NB4 (cell line): ENCODE measurements around the gene LIPJ.

Experiments
- POLR2A ChIP-seq: IDR thresholded peaks from 2 replicates; pipeline ENCODE4 v1.6.1; 2011; ENCODE audit warnings: mild to moderate bottlenecking; ENCODE audit not compliant: insufficient read length; ENCODE audit errors: extremely low read depth
- TF ChIP-seq, protein P1 (sequence below): IDR thresholded peaks from 2 replicates; pipeline ENCODE4 v1.6.1; 2011; ENCODE audit warnings: low read depth, low read length
- TF ChIP-seq, protein P2 (sequence below): IDR thresholded peaks from one replicate; pipeline ENCODE4 v1.5.1; 2012; ENCODE audit warnings: low read depth, low read length

DNA sequence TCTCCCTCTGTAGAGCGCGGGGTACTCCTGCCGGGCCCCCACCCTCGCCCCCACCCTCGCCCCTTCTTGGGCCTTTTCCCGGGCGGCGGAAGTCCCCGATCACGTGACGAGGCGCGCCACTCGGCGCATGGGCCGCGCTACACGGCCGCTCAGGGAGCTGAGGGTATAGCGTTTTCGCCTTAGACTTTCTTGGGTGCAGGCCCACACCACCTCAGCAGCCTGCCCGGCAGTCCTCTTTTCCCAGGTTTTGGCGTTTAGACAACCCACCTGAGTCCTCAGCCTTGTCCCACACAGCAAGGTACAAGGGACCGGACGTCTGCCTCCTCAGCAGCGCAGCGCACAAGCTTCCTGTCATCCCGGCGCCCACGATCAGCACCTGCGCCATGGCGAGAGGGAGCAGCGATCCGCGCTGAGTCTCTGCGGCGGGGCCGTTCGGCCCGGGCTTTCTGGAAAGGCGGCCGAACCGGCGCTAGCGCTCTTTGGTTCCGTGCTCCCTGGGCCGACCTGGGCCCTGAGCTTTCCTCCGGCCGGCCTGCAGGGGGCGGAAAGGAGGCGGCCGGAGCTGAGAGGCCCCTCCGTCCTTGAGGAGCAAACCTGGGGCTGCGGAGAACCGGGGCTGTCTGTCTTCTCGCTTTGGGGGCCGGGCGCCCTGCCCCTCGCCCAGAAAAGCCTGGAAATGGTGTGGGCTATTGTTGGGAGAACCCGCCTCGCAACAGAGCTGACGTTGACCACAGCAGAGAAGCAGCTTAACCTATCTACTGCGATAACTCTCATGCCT lies 3.6 kb upstream of the LIPJ start, which contains the start of gene RNLS:
- no peak for TF ChIP-seq POLR2A
- TF ChIP-seq, protein P1, sequence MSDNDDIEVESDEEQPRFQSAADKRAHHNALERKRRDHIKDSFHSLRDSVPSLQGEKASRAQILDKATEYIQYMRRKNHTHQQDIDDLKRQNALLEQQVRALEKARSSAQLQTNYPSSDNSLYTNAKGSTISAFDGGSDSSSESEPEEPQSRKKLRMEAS: no peak
- TF ChIP-seq, protein P2, sequence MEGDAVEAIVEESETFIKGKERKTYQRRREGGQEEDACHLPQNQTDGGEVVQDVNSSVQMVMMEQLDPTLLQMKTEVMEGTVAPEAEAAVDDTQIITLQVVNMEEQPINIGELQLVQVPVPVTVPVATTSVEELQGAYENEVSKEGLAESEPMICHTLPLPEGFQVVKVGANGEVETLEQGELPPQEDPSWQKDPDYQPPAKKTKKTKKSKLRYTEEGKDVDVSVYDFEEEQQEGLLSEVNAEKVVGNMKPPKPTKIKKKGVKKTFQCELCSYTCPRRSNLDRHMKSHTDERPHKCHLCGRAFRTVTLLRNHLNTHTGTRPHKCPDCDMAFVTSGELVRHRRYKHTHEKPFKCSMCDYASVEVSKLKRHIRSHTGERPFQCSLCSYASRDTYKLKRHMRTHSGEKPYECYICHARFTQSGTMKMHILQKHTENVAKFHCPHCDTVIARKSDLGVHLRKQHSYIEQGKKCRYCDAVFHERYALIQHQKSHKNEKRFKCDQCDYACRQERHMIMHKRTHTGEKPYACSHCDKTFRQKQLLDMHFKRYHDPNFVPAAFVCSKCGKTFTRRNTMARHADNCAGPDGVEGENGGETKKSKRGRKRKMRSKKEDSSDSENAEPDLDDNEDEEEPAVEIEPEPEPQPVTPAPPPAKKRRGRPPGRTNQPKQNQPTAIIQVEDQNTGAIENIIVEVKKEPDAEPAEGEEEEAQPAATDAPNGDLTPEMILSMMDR: peak; percentile 64
